GM12878 (cell line): ENCODE results near the gene MRPL30. TPM values are rescaled to one million over a fixed set of nuclear protein-coding genes. Genes with fewer than 3 reads are reported as not detected.

Experiments
- ATAC-seq: fragments of 200-7000 bp; cut with Tn5 transposase; 3 replicates; pipeline ENCODE4 v1.9.1; 2020; ENCODE audit warnings: mild to moderate bottlenecking, moderate library complexity
- BruUV-seq: library from RNA; stranded (reverse); fragments of 400-500 nt; replicated peaks from 2 replicates; lab custom pipeline; 2021; lab: Mats Ljungman, UMichigan
- CTCF ChIA-PET: fragments of 300-600 bp; sonication (Branson Sonifier 250); formaldehyde crosslinking; extraction: SDS; loops from one replicate; lab custom pipeline; 2021; ENCODE audit warnings: inconsistent platforms; lab: Yijun Ruan, JAX
- POLR2A ChIA-PET: fragments of 350-600 bp; formaldehyde crosslinking; extraction: SDS; loops from one replicate; lab custom pipeline; 2021; ENCODE audit warnings: inconsistent platforms; lab: Charles Lee
- RAD21 ChIA-PET: fragments of 300-600 bp; sonication (Branson Sonifier 250); formaldehyde crosslinking; loops from one replicate; lab custom pipeline; 2023; ENCODE audit warnings: antibody characterized with exemption; ENCODE audit not compliant: unreplicated experiment; lab: Charles Lee
- SMC1A ChIA-PET: fragments of 300-600 bp; sonication (Branson Sonifier 250); formaldehyde crosslinking; loops from one replicate; lab custom pipeline; 2023; ENCODE audit not compliant: unreplicated experiment, uncharacterized antibody; lab: Charles Lee
- DNase-seq: peaks from one replicate; pipeline ENCODE4 v3.0.0-alpha.2; 2011; ENCODE audit warnings: low read depth, low spot score
- FAIRE-seq: peaks from 3 replicates; lab custom pipeline; 2011; peaks lifted over from hg19 to GRCh38; lab: Jason Lieb, UNC
- H2AFZ ChIP-seq: 2 replicates; pipeline ENCODE4 v1.6.0; 2011; ENCODE audit warnings: low read depth, low read length, control low read depth; ENCODE audit not compliant: control insufficient read depth
- H3K27ac ChIP-seq: 2 replicates; pipeline ENCODE4 v1.5.1; 2011; ENCODE audit warnings: control low read depth; ENCODE audit not compliant: control insufficient read depth, insufficient read depth
- H3K27me3 ChIP-seq, 2 experiments: replicated peaks in 1 of 2; 2 replicates each; pipeline versions ENCODE4 v1.6.0 to v1.6.1; 2011; ENCODE audit warnings: low read length in 1 of 2; ENCODE audit not compliant: control insufficient read depth in 2 of 2, insufficient read depth in 2 of 2
- H3K36me3 ChIP-seq, 2 experiments: 2 replicates each; pipeline ENCODE4 v1.5.1; 2011; ENCODE audit warnings: low read length in 1 of 2; ENCODE audit not compliant: control insufficient read depth in 2 of 2, insufficient read depth in 2 of 2
- H3K4me1 ChIP-seq: 2 replicates; pipeline ENCODE4 v1.6.1; 2011; ENCODE audit warnings: mild to moderate bottlenecking, low read length, moderate library complexity, mixed read lengths; ENCODE audit not compliant: control insufficient read depth, insufficient read depth
- H3K4me2 ChIP-seq: 2 replicates; pipeline ENCODE4 v1.6.0; 2011; ENCODE audit warnings: control low read depth; ENCODE audit not compliant: control insufficient read depth, insufficient read depth
- H3K4me3 ChIP-seq: fragments of 200-600 bp; sonication (generic); 2 replicates; pipeline ENCODE4 v1.5.1; 2016
- H3K79me2 ChIP-seq: 2 replicates; pipeline ENCODE4 v1.6.0; 2011; ENCODE audit warnings: low read length; ENCODE audit not compliant: control insufficient read depth, insufficient read depth
- H3K9ac ChIP-seq: 2 replicates; pipeline ENCODE4 v1.8.0; 2011; ENCODE audit warnings: low read length, control low read depth, mixed read lengths; ENCODE audit not compliant: control insufficient read depth, insufficient read depth
- H3K9me3 ChIP-seq: replicated peaks from 3 replicates; pipeline ENCODE4 v1.5.1; 2011; ENCODE audit warnings: mild to moderate bottlenecking, low read length; ENCODE audit not compliant: control insufficient read depth, insufficient read depth
- H4K20me1 ChIP-seq: 2 replicates; pipeline ENCODE4 v1.6.0; 2011; ENCODE audit not compliant: control insufficient read depth, insufficient read depth
- CTCF ChIP-seq, 3 experiments: IDR thresholded peaks in 2 of 3; conservative IDR thresholded peaks in 1 of 3; 2 replicates each; pipeline ENCODE4 v1.5.1; 2011; ENCODE audit warnings: low read depth in 3 of 3, low read length in 3 of 3, mild to moderate bottlenecking in 3 of 3, control low read depth in 2 of 3, moderate library complexity in 2 of 3, inconsistent platforms in 1 of 3, mixed read lengths in 1 of 3; ENCODE audit not compliant: control insufficient read depth in 2 of 3, insufficient read depth in 1 of 3; ENCODE audit errors: extremely low read depth in 1 of 3
- NR2F1 ChIP-seq: fragments of 450-650 bp; conservative IDR thresholded peaks from 2 replicates; pipeline ENCODE4 v1.6.1; 2017; ENCODE audit warnings: mild to moderate bottlenecking
- POLR2AphosphoS5 ChIP-seq: IDR thresholded peaks from 2 replicates; pipeline ENCODE4 v1.6.1; 2011; ENCODE audit warnings: mild to moderate bottlenecking, low read length, inconsistent platforms
- POU2F2 ChIP-seq: IDR thresholded peaks from 3 replicates; pipeline ENCODE4 v1.6.1; 2011; ENCODE audit warnings: low read depth, mild to moderate bottlenecking, low read length, borderline replicate concordance
- RBBP5 ChIP-seq: fragments of 200-600 bp; sonication (generic); conservative IDR thresholded peaks from 2 replicates; pipeline ENCODE4 v1.6.1; 2016
- SPI1 ChIP-seq: IDR thresholded peaks from 2 replicates; pipeline ENCODE4 v1.6.1; 2011; ENCODE audit warnings: low read depth, mild to moderate bottlenecking, low read length, moderate library complexity, borderline replicate concordance; ENCODE audit not compliant: insufficient read depth
- WGBS: methylation state at CpG from one replicate; pipeline ENCODE4 v1.1.6; 2016; ENCODE audit warnings: low lambda C conversion rate; ENCODE audit not compliant: insufficient replicate concordance, insufficient coverage; ENCODE audit errors: missing lambda C conversion rate; 5-methylcytosine and 5-hydroxymethylcytosine counted together
- in situ Hi-C: fragments of 300-500 bp; cut with MboI; formaldehyde crosslinking; loops from 9 replicates; pipeline ENCODE4 v1.14.3; 2018; ENCODE audit warnings: mixed read lengths
- intact Hi-C: fragments of 100-400 bp; cut with micrococcal nuclease; formaldehyde crosslinking; loops from one replicate; pipeline ENCODE4 v1.14.2; 2022; ENCODE audit not compliant: unreplicated experiment
- polyA plus RNA-seq, 11 experiments: library from polyadenylated mRNA; depleted of rRNA in 4 of 11; unstranded in 6 of 11; stranded (reverse) in 5 of 11; fragments of >200 nt; fragmentation: Nextera tagmentation in 4 of 11; fragmentation: Illumina TruSeq in 1 of 11; extraction: Ambion mirVana in 4 of 11; extraction: Trizol in 1 of 11; gene quantifications; 1 replicate in 1 of 11; 2 replicates in 10 of 11; pipeline versions ENCODE4 v1.2.1 to v1.2.3, GENCODE V29; 2011 to 2016; ENCODE audit warnings: inconsistent platforms in 2 of 11, missing spikeins in 2 of 11, low read depth in 1 of 11
- total RNA-seq, 4 experiments: library from RNA; depleted of rRNA in 3 of 4; stranded (reverse); fragments of >200 nt in 3 of 4; fragmentation: Illumina TruSeq in 1 of 4; extraction: Trizol in 1 of 4; gene quantifications; 2 replicates each; pipeline versions ENCODE4 v1.2.1 to v1.2.3, GENCODE V29; 2013 to 2021

The MRPL30 gene
- total and polyA plus RNA-seq, 10 of the 15 experiments (the other 5 are each of a cell fraction or from before 2014, with no cell fraction given), result 33.6 to 63.3 (median 40.1) TPM

GRCh38 chr2:99156891-99157290 is 24.1 kb upstream of the MRPL30 start:
- intact Hi-C loops, result loop anchor here (10.0 kb wide), 1 partner anchor 512 kb away; no protein-coding TSS in a partner anchor
- Histone ChIP-seq H3K4me3 (no peak overlapping the region), H3K36me3 (peaks cover 0 to 4% of the 10 kb centered on the region in 2 experiments; a peak in 1 of 4 replicates), H3K4me2 (no peak overlapping the region), H2AFZ (no peak overlapping the region), H3K9ac (no peak overlapping the region), H3K9me3 (no peaks in the 10 kb centered on the region), H3K79me2 (peaks cover 11% of the 10 kb centered on the region), H3K27ac (no peak overlapping the region), H3K27me3 (no peaks in the 10 kb centered on the region), H3K4me1 (no peaks in the 10 kb centered on the region), H4K20me1 (no peaks in the 10 kb centered on the region)
- DNase-seq (no peak), FAIRE-seq (no peak), ATAC-seq (peak; percentile 2; the same call in 1 of the 3 replicates)
- whole genome bisulfite sequencing, result 0% methylated on average over 1 of the region's 1 CpG
- POLR2A ChIA-PET, result interaction anchor here (1.1 to 4.0 kb wide), 2 partner anchors 15 to 23 kb away, joined by 3 to 26 read pairs; partner anchors contain the start of gene C2orf15
- peak; percentile 41; the same call in 1 of the 3 replicates for TF ChIP-seq POU2F2
- TF ChIP-seq NR2F1, result peak; percentile 75; the same call in 1 of the 2 replicates
- TF ChIP-seq SPI1, result peak; percentile 81; the same call in 1 of the 2 replicates
- TF ChIP-seq POLR2AphosphoS5, result no peak
- RAD21 ChIA-PET, result interaction anchor here (1.2 to 2.6 kb wide), 4 partner anchors 15 to 1106 kb away, joined by 3 to 9 read pairs (median 5); partner anchors contain the start of gene C2orf15
- no TSS peak for BruUV-seq
- in situ Hi-C loops, result no loop called here
- SMC1A ChIA-PET, result interaction anchor here (0.5 to 2.2 kb wide), 6 partner anchors 11 to 527 kb away, joined by 3 to 16 read pairs (median 4); partner anchors contain the start of gene C2orf15
- CTCF ChIA-PET, result interaction anchor here (1.8 to 4.4 kb wide), 5 partner anchors 11 to 23 kb away, joined by 5 to 24 read pairs (median 11); partner anchors contain the start of genes C2orf15, MITD1 and MRPL30

- Histone ChIP-seq H3K27ac (no peak overlapping the region), H3K4me2 (no peak overlapping the region), H3K36me3 (peaks cover 0 to 4% of the 10 kb centered on the region in 2 experiments; a peak in 2 of 4 replicates), H3K4me3 (no peak overlapping the region), H3K4me1 (no peaks in the 10 kb centered on the region), H4K20me1 (no peaks in the 10 kb centered on the region), H3K9ac (no peak overlapping the region), H3K79me2 (peaks cover 11% of the 10 kb centered on the region), H2AFZ (no peak overlapping the region), H3K9me3 (no peaks in the 10 kb centered on the region), H3K27me3 (no peaks in the 10 kb centered on the region)
- POLR2A ChIA-PET, result no interaction called here
- WGBS, result 93% methylated on average over 3 of the region's 5 CpGs
- in situ Hi-C loops (no loop called here), intact Hi-C loops (loop anchor here (10.0 kb wide), 1 partner anchor 514 kb away; no protein-coding TSS in a partner anchor)
- DNase-seq, result no peak
- BruUV-seq, result no TSS peak
- FAIRE-seq, result no peak
- TF ChIP-seq RBBP5 (no peak), CTCF (IDR thresholded peaks at IDR 0.05 in 2 of 3, conservative IDR thresholded peaks at IDR 0.05 in 1 of 3; ENCODE audit: control insufficient read depth in 2 of 3, extremely low read depth in 1 of 3, insufficient read depth in 1 of 3, low read depth in 3 of 3, low read length in 3 of 3) (peak in 1 of 3 experiments; percentile 8; a peak in 1 of 6 replicates)
- SMC1A ChIA-PET, result interaction anchor here (1.7 to 2.2 kb wide), 3 partner anchors 10 to 21 kb away, joined by 5 to 16 read pairs (median 5); no protein-coding TSS in a partner anchor
- no peak for ATAC-seq
- CTCF ChIA-PET, result interaction anchor here (0.9 to 4.4 kb wide), 8 partner anchors 9 to 92 kb away, joined by 3 to 24 read pairs (median 5); partner anchors contain the start of genes C2orf15, MITD1 and MRPL30
- RAD21 ChIA-PET, result interaction anchor here (1.0 to 1.8 kb wide), 3 partner anchors 17 to 22 kb away, joined by 4 to 6 read pairs (median 4); partner anchors contain the start of genes C2orf15, MITD1 and MRPL30
Measured at GRCh38 chr2:99158599-99158998, 22.4 kb upstream of the MRPL30 start.
